HG03571 (cell line): ENCODE results near the gene FGFRL1.

ENCODE experiments used
- ATAC-seq: cut with Tn5 transposase; IDR thresholded peaks from one replicate; pipeline ENCODE4 v1.9.1; 2021; ENCODE audit not compliant: unreplicated experiment

FGFRL1 gene, protein sequence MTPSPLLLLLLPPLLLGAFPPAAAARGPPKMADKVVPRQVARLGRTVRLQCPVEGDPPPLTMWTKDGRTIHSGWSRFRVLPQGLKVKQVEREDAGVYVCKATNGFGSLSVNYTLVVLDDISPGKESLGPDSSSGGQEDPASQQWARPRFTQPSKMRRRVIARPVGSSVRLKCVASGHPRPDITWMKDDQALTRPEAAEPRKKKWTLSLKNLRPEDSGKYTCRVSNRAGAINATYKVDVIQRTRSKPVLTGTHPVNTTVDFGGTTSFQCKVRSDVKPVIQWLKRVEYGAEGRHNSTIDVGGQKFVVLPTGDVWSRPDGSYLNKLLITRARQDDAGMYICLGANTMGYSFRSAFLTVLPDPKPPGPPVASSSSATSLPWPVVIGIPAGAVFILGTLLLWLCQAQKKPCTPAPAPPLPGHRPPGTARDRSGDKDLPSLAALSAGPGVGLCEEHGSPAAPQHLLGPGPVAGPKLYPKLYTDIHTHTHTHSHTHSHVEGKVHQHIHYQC

DNA sequence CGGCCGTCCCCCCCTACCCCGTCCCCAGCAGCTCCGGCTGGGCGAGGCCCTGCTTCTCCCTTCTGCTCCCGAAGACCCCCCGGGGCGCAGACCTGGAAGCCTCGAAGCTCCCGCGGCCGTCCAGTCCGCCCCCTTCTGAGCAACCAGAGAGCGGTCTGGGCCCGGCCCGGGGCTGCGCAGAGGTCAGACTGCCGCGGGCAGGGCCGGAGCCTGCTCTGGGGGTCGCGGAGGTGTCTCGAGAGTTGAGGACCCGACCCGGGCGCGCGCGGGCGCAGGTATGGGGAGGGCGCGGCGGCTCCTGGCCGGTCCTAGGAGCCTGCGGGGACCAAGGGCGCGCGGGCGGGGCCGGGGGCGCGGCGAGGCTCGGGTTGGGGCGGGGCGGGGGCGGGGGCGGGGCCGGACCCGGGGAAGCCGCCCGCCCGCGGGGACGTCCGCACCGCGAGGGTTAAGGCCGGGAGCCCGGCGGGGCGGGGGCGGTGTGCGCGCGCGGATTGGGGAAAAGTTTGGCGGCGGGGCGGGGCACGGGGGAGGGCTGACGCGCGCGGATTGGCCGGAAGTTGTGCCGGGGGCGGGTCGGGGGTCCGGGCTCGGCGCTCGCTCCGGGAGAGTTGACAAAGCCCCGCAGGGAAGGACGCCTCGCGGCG, at the start of gene FGFRL1:
TSS of gene FGFRL1 (plus strand) at position 605 of the 644 bp plus-strand sequence. CDS start 860 bp downstream, outside the sequence.
- no peak for ATAC-seq

DNA sequence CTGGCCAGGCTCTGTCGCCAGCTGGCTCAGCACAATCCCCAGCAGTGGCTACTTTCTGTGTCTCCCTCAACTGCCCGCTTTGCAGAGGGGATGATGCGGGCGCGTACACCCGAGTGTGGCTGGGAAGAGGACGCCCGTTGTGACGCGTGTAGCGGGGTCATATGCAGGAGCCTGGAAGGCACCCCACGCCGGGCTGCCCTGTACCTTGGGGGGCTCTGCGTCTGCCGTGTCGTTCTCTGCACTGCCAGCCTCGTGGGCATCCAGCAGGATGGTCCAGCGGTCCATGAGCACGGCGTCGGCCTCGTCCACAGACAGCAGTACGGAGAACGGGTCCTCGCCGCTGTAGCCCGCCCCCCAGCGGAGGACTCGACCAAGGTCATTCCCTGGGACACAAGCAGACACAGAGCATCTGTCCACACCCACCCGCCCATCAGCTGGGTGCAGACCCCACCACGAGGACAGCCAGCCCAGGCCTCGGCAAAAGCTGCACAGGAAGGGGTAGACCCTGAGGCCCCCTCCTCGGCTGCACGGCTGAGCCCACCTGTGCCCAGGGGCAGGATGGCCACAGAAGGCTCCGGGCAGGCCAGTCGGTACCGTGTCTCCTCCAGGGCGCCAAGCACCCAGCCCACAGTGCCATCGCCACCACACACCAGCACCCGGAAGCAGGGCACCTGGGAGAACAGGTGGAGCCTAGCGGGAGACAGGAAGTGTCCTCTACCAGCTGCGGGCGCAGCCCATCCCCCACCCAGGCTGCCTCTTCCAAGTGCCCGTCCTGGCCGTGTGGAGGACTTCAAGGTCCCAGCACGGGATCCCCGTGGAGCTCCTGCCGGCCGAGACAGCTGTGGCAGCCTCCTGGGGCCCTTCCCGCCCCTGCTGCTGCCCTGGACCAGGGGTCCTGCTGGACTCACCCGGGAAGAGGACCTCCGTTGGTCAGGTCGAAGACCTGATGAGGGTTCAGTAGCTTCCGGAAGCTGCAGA, 48.9 kb upstream of the FGFRL1 start:
- ATAC-seq: no peak

DNA sequence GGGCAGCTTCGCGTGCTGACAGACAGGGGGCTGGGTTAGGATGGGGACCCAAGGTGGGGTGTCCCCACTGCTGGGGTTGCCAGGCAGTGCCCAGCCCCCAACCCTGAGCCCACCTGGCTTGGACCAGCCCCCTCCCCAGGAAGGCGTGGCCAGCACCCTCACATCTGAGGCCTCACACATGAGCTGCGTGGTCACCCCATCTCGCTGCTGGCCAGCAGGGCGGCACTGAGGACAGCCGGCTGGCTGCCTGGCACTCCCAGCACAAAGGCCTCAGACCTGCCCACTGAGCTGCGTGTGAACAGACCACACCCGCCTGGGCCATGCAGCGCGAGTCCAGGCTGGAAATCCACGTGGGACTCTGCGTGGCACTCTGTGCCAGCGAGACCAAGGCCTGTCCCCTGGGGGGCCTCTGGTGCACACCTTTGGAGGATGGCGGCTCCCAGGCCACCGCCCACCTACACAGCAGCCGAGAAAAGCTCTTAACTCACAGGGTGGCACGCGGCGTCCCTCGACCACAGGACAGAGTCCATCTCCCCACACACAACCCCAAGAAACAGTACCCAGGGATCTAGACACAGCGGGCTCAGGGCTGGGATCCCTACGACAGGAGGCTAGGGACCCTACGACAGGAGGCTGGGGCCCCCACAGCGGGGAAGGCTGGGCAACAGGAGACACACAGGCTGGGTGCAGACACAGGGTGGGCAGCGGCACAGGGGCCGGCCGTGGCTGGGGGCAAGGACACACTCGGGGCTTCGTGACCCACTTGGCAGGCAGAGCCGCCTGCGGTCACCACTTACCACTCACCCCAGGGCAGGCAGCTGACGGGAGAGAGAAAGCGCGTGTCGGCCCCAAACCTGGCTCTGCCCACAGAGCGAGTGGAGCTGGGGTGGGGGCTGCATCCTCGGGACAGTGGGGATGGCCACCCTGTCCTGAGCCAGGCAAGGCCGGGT, 47.9 kb upstream of the FGFRL1 start:
- ATAC-seq: no peak

DNA sequence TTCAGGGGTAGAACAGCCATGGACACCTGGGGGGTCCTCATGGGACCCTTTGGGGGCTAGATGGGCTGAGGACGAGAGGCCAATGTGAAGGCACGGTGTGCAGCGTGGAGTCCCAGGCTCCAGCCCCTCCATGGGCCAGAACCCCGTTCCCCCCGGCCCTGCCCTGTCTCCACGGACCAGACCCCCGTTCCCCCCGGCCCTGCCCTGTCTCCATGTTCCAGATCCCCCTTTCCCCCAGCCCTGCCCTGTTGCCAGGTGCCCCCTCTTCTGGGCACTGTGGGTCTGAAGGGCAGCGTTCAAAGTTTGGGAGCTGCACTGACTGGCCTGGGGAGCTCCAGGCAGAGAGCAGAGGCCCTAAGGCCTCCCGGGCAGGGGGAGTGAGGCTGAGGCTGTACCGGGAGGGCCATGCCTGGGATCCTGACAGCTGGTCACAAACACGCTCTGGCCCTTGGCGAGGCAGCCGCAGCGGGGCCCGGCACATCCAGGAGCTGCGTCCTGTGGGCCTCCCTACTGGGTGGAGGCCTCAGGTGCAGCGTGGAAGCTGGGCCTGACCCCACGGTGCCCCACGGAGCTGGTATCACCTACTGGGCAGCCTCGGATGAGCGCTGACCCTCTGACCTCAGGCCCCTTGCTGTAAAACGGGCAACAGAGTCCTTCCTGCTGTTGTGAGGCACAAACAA, 46.9 kb upstream of the FGFRL1 start:
- ATAC-seq: no peak

DNA sequence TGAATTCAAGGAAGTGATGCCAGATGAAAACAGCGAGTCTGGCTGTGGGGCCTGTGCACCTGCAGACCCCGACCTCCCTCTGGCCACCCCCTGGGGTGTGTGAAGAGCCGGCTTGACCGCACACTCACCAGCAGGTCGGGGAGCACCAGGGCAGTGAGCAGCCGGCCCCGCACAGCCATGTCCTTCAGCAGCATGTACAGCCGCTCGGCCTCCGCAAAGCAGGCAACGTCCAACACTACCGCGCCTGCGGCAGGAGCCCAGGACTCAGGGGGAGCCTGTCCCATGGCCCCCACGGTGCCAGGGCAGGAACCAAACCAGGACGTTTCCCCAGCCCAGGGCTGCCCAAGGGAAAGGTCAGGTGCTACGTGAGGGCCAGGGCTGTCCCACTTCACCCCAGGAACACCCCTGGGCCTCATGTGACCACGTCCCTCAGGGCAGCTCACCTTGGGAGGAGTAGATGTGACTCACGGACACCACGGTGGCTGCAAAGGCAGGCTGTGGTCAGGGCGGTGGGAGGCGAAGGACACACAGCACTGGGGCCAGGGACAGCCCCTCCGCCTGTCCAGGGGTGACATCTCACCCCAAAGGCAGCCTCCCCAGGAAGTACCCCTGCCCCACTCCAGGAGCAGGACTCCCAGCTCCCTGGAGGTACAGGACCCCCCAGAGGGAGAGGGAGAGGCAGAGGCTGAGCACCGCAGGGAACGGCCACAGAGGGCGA, 46.2 kb upstream of the FGFRL1 start:
- ATAC-seq: no peak

DNA sequence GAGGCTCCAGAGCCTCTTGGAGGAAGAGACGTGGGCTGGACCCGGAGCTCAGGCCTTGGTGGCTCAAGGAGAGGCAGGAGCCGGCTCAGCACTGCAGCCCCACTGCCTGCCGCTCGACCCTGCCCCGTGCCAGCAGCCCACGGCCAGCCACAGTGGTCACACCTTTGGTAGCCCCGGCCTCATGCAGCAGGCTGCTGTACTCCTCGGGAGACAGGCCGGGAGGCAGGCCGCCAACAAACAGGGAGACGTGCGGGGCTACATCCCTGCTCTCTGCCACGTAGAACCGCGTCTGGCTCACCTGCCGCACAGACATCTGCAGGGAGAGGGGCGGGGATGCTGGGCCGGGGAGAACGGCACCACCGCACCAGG, 45.7 kb upstream of the FGFRL1 start:
- no peak for ATAC-seq

DNA sequence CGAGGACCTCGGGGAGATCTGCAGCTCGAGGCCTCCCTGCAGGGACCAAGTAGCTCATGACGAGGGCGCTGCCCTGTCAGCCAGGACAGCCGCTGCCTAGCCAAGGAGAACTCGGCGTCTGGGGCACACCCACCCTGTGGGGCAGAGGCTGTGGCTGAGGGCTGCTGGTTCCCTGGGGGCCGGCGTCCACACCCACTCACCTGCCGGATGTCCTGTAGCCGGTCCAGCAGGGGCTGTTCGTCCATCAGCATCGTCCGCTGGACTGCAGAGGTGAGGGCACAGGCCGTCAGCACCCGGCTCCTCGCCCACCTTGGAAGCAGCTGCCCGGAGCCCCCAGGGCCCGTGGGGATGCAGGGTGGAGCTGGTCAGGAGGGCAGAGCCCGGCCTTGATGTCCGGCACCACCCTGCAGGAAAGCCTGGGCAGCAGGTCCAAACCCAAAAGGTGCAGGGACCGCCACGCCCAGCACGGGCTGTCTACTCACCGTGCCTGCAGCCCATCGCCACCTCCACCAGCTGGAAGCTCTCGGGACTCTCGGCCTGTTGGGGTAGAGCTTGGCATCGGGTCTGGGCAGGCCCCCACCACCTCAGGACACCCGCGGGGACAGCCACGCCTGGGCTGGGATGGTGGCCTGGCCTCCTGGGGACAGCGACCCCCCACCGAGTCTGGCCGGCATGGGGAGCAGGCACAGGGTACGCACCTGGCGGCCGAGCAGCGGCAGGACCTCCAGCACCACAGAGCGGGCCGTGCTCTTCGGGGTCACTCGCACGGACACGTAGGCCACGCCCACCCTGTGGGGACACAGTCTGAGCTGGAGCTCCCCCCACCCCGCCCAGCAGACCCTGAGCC, 44.9 kb upstream of the FGFRL1 start:
- ATAC-seq: no peak

DNA sequence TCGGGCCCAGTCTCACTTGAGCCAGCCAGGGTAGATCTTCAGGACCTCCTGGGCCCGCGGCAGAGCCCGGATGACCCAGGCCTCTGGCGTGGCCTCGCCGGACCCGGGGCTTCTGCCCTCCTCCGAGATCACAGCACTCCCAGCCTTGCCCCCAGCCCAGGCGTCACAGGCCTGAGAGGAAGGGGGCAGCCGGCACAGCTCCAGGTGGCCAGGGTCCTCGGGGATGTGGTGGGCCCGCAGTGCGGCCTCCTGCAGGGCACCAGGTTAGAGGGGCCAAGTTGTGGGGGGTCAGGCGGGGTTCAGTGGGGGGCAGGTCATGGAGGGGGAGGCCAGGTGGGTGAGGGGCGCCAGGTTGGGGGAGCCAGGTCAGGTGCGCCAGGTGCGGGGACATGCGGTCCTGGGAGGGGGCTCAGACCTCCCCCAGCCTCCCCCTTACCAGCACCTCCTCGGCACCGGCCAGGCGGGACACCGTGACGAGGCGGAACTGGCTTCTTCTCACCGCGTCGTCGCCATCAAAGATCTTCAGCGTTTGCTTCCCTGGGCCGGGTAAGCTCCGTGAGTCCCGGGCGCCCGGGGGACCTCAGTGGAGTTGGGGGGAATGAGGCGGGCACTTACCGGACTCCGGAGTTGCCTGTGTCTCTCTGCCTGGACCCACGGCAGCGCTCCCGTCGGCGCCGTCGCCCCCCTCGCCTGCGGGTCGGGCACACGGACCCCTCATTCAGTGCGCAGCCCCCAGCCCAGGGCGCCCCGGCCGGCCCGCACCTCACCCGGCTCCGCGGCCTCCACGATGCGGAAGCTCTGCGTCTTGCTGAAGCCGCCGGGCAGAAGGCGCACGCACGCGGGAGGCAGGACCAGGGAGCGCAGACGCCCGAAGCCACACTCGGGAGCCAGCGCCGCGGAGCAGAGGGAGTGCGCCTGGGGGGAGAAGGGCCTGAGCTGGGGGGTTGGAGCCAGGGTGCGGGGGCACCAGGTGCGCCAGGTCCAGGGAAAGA, 44.0 kb upstream of the FGFRL1 start:
- ATAC-seq: no peak

DNA sequence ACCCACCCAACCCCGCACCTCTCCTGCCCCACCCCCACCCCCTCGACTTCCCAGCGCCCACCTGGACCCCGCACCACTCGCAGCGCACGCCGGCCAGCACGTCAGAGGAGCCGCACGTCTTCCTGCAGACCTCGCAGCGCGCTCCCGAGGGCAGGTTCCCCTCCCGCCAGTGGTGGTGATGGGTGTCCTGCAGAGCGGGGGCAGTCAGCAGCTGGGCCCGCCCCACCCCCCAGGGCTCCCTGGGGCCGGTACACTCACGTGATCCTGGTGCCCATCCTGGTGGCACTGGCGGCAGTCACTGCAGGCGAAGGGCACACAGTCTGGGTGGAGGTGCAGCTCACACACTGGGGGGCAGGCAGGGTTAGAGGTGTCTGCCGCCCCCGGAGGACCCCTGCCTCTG, 43.2 kb upstream of the FGFRL1 start:
- ATAC-seq: no peak

DNA sequence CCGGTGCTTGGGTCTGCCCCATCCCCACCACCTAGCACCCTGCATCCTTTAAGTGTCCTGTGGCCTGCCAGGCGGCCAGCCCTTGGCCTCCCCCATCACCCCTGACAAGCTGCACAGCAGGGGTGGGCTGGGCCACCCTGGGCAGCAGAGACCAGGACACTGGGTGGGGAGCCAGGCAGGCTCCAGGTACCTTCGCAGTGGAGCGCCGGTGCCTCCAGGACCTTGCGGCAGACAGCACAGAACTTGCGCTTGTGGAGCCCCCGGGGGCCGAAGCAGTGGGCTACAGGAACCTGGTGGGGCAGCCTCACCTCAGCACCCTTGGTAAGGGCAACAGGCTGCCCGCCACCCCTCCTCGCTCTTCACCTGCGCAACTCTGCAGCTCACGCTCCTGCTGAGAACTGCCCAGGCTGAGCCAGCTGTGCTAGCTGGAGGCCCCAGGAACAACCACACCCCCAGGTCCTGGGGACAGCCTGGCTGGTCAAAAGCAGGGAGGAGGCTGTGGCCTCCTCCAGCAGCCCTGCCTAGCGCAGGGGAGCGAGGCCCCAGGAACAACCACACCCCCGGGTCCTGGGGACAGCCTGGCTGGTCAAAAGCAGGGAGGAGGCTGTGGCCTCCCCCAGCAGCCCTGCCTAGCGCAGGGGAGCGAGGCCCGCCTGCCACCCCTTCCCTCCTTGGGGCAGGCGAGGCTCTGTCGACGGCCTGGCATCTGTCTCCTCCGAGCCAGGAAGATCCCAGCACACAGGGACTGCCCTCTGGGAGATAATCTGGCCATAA, 42.6 kb upstream of the FGFRL1 start:
- ATAC-seq: no peak

DNA sequence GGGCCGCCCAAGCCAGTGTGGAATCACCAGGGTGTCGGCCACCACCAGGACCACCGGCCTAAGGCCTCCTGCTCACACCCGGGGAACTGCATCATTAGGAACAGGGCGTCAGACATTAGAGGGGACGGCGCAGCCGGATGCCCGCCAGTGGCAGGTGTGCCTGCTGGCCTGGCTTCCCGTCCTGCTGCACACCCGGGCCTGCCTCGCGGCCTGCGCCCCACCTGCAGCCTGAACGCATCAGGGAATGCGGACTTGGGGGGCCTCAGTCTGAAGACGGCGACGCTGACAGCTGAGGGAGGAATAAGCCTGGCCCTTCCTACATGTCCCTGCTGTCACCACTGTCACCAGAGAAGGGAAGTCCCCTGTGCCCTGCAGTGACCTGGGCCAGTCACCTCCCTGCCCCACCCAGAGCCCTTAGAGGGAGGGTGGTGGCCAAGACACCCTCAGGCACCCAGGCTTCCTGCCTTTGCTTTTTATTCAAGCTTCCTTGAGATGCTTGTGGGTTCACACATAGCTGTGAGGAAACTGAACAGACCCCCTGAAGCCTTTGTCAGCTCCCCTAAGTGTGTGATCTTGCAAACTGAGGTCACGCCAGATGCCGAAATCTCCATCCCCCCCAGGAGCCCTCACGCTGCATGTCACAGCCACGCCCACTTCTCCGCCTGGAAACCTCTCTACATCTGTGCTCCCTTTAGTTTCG, 41.2 kb upstream of the FGFRL1 start:
- no peak for ATAC-seq

DNA sequence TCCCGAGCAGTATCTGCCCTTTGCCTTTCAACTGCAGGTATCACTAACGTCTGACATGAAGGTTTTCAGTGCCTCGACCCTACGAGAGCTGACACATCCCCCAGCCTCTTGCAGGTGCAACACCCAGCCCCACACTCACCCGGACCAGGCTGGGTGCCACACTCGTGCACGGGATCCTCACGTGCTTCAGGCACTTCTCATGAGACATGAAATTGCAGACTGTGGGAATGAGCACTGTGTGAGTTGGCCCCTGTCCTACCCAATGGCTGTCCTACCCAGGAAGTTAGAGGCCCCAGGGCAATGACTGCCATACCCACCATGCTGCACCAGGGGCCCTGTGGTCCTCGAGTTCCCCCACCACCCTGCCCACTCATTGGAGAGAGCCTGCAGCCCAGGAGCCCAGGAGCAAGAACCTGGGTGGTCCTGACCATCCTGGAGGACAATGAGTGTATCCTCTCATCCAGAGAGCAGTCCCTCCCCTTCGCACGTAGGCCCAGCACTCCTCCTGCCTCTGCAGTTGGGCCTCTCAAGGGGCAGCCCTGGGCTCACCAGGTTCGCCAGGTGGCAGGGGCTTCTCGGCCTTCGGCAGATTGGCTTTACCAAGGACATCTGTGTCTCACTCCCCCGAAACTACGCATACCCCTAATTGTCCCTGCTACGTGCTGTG, 40.4 kb upstream of the FGFRL1 start:
- ATAC-seq: no peak

DNA sequence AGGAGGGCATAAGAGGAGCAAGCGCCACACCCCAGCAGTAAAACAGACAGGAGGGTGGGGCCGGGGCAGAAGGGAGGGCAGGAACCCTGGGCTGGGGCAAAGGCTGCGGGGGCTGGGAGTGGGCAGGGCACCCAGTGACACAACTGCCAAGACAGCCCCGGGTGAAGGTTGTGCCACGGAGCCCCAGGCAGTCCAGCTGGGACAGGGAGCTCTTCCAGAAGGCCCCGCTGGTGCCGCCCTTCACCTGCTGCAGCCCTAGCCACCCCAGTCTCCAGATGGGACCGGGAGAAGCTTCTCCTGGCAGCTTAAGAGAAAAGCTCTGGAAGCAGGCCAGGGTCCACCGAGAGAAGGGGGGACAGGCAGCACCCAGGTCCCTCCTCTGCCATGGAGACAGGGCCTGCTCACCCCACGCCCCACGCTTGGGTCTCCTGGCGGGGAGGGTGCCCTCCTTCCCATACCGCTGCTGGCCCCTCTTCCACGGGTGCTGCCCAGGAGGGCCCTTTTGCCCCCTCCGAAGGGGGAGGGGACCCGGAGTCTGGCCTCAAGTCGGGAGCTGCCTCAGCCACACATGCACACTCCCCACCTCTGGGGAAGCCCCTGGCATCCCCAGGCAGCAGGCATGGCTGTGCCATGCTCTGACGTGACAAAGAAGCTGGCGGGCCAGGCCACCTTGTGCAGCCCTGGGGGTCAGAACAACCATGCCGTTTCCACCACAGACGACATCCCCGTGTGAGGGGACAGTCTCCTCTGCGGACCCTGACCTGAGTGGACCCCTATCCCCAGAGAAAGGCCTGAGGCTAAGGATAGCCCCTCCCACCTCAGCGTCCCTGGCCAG, 39.5 kb upstream of the FGFRL1 start:
- ATAC-seq: no peak
